HG03135 (cell line): ENCODE measurements around the gene PRKG2.
"Not testable (repeated sequence)": the region's sequence is repeated elsewhere in the genome, so short reads cannot be mapped to it uniquely, and the experiment has no call there.

Experiments used
- ATAC-seq: cut with Tn5 transposase; IDR thresholded peaks from one replicate; pipeline ENCODE4 v1.9.1; 2021; ENCODE audit warnings: mild to moderate bottlenecking, moderate library complexity; ENCODE audit not compliant: unreplicated experiment

PRKG2 gene

DNA sequence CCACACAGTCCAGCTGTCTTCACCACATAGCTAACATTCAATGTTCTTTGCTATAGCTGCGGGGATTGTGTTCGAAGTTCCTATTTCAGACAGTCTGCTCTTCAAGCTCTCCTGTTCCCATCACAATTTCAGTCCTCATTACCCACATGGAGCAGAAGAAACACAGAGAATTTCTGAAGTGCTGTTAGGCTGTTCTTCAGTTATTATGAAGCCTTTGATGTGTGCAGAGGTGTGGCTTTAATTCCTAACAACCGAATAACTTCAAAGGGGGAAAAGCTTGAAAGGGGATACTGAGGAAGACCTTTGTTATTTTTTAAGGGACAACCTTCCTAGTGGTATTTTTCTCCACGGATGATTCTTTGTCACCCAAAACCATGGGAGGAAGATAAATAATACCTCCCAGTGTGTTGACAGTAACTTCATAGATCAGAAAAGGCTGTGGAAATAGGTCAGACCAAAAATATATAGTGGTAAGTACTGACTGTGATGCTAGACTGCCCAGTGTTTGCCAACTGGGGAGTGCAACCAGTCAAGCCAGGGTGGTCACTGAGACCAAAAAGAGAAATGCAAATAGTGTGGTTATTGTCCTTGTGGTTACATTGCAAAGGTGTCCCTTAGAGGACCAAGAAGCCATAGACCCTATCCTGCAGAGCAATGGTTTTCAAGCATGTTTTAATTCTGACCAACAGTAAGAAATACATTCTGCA, 52.1 kb downstream of the PRKG2 start:
- no peak for ATAC-seq

DNA sequence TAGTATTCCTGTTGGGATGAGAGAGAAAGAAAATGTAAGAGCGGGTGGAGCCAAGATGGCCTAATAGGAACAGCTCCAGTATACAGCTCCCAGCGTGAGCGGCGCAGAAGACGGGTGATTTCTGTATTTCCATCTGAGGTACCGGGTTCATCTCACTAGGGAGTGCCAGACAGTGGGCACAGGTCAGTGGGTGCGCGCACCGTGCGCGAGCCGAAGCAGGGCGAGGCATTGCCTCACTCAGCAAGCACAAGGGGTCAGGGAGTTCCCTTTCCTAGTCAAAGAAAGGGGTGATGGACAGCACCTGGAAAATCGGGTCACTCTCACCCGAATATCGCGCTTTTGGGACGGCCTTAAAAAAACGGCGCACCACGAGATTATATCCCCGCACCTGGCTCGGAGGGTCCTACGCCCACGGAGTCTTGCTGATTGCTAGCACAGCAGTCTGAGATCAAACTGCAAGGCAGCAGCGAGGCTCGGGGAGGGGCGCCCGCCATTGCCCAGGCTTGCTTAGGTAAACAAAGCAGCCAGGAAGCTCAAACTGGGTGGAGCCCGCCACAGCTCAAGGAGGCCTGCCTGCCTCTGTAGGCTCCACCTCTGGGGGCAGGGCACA, 61.2 kb downstream of the PRKG2 start:
- not testable (repeated sequence) for ATAC-seq

DNA sequence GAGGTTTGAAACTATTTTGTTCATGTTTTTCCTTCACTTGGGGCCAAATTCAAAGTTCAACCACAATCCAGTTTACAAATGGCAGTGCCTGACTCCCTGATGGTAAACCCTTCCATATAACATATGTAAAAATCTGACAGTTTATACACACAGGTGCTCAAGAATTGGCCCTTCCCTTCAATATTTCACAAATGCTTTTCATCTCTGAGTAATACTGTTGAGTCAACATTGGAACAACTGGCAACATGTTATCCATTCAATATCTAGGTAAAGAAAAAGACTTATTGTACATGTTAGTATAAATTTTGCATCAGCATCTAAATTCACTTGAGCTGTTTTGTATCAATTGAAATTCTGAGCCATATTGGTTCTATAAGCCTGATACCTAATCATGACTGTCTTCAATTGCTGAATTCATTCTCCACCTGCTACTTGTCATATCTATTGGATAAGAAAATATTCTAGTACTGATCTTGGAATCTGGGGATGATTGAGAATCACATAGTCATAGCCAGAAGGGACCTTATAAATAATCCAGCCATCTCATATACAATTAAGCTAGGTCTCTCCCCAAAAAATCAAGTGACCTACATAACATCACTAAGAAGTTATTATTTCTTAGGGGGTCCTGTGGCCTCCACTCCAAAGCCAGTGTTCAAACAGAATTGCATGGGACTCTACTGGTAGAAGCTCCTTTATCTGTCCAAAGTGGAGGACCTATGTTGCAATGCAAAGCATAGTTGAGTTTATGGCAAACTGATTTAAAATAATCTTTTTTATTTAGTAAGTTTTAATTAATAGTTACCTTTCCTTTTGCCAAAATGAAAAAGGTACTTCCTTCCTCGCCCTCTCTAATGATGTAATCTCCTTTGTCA, 61.9 kb downstream of the PRKG2 start:
- ATAC-seq, result no peak

DNA sequence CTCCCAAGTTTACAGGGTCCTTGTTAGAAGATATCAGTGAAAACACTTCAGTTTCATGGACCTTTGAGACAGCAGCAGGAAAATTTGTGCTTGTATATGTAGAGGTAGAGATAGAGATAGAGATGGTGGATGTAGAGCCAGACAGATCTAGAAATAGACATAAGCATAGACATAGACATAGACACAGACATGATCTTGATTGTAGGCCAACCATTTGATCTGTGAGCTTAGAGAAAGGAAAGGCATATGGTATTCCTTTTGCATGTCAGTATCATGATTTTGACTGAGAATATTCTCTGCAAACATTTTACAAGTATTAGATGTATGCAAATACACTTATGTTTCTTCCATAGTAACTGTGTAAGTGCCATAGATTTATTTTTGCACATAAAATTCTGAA, 65.0 kb downstream of the PRKG2 start:
- no peak for ATAC-seq

DNA sequence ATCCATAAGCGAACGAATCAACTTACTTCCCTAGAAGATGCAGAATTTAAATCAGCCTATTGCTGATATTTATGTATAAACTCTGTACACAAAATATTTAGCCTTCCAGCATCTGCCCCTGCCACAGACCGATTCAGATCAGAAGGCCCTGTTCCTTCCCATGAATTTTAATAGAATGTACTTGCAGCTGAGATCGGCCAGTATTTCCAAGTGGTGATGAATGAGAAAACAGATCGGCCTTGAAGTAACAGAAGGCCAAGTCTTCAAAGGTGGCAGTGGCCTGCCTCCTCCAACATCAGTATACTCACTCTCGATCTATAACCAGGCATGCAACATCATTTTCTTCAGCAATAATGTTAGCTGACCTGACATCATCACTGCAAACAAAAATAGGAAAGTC, 66.4 kb downstream of the PRKG2 start:
- no peak for ATAC-seq

DNA sequence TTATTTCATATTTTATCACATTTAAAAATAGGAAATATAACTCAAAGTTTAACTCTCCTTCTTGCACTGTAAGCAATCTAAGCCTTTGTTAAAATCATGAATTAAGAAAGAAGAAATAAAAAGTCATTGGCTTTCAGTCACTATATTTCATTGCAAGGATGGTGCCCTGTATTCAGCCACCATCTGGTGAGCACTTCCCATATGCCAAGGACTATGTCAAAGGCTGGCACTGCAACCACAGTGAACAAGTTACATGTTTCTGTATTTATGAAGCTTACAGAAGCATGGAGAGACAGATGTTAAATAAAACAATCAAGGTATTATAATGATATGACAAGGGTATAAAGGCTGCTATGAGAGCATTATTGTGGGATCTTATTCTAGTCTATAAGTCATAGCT, 68.6 kb downstream of the PRKG2 start:
- no peak for ATAC-seq

DNA sequence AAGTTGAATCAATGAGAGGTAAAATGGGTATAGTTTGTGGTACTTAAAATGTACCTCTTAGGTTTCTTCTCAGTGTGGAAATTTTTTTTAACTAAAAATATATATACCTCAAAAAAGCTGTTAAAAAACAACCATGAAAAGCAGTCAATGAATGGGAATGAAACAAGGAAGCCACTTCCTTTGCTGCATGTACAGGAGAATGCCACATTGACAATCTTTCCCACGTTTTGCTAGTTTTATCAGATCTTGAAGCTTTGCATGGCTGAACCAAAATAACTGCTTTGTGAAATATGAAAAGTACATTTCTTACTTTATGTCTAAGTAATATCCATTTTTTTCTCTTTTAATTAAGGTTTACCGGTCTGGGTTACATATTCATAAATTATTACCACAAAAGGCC, 71.8 kb downstream of the PRKG2 start:
- ATAC-seq, result no peak

DNA sequence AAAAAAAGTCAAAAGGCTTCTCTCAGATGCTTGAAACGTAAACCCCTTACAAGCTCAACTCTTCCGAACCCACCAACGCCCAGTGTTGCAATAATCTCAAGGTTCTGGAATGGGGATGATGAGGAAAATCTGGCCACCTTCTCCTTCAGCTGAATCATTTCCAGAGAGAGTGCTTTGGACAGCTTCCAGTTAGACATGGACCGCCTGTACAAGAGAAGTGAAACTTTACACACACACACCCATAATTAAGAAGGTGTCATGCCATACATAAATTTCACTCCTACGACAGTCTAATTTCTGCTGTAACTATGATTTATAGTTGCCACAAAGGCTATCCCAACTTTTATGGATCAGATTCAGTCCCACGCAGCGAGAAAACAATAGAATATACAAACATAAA, 72.3 kb downstream of the PRKG2 start:
- ATAC-seq, result no peak

DNA sequence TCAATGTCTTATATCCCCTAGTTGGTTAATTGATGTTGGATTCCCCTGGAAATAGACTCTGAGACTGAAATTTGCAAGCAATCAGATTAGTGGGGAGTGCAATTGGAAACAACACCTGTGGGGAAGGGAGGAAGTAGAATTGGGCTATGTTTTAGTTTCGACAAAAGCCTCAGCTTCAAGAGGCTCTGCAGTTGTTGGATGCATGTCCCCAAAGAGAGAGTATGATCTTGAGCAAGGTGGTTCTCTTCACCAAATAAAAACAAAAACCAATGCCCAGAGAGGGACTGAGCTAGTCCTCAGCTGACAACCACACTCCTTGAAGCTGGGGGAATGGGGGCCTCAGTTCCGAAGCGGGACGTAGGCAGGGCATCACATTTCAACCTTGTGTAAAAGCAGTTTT, 77.1 kb downstream of the PRKG2 start:
- no peak for ATAC-seq

DNA sequence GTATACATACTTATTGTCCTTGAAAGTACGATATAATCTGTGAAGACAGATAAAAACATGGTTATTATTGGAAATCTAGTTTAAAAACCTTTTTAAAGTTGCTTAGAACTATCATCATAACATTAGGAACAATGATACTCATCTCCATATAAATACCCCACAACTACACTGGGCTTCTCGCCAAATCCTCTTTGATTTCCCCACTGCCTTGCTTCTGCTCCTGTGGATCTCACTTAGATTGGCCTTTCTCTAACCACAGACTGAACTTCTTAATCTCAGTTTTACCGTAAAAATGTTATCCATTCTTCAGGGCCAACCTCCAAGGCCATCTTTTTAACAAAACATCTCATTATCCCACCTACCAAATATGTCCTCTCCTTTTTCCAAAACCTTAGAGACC, 77.6 kb downstream of the PRKG2 start:
- ATAC-seq, result no peak

DNA sequence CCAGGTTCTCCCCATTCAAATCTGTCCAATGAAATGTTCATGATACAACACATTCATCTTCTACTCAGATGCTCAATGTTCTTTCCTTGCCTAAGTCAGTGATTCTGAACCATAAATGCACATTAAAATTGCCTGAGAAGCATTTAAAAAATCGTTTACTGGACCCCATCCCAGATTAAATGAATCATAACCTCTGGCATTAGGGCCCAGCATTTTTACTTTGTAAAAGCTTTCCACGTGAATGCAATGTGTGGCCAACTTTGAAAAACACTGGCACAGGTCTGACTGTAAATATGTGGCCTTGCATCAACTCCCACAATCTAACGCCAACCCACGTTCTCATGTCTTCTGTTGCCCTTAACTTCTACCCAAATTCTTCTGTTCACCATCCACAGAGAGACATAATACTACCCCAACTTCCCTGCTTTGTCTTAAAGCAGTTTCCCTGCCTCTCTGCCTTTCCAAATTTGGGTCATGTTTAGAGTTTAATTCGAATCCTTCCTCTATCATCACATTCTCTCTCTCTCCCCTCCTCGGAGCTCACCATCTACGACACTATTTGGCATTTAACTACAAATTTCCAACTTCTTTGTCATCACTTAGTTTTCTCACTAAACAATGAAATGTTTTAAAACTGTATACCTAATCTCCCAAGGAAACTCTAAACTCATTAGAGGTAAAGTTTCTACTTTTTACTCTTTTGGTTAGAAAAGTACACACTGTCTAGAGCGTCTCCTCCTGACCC, 78.7 kb downstream of the PRKG2 start:
- ATAC-seq, result no peak

DNA sequence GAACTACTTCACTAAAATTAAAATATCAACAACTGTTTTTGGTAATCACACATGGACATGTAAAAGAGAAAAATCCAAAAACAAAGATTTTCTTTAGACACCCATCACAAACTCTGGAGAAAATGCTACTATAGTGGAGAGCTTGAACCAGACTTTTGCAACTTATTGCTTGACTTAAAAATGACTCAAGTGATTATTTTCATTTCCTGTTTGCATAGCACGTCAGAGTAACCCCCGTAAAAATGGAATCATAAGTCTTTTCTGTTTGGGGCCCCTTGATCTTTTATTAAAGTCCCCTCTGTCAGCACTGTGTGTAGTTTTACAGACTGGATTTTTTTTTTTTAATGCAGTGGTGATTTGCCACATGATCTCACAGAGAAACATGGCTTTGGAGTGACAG, 79.5 kb downstream of the PRKG2 start:
- no peak for ATAC-seq

DNA sequence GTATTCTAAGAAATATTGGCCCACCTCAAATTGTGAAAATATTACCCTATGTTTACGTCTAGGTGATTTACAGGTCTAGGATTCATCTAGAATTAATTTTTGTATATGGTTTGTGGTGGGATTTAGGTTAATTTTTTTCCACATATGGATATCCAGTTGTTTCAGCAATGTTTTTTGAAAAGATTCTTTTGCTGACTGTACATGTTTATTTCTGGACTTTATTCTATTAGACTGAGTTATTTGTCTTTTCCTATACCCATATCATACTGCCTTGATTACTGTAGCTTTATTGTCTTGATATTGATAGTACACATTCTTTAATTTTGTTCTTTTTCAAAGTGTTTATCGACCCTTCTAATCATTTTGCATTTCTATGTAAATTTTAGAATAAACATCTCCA, 83.5 kb downstream of the PRKG2 start:
- ATAC-seq, result no peak

DNA sequence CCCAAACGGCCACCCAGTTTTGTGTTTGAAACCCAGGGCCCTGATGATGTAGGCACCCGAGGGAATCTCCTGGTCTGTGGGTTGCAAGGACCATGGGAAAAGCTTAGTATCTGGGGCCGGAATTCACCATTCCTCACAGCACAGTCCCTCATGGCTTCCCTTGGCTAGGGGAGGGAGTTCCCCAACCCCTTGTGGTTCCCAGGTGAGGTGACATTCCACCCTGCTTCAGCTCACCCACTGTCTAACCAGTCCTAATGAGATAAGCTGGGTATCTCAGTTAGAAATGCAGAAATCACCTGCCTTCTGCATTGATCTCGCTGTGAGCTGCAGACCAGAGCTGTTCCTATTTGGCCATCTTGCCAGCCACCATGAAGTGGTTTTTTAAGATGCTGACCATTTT, 84.0 kb downstream of the PRKG2 start:
- no peak for ATAC-seq

DNA sequence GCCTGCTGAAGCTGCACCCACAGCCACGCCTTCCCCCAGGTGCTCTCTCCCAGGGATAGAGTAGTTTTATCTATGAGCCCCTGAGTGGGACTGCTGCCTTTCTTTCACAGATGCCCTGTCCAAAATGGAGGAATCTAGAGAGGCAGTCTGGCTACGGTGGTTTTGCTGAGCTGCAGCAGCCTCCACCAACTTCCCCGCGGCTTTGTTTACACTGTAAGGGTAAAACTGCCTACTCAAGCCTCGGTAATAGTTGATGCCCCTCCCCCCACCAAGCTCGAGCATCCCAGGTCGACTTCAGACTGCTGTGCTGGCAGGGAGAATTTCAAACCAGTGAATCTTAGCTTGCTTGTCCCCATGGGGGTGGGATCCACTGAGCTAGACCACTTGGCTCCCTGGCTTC, 84.5 kb downstream of the PRKG2 start:
- no peak for ATAC-seq

DNA sequence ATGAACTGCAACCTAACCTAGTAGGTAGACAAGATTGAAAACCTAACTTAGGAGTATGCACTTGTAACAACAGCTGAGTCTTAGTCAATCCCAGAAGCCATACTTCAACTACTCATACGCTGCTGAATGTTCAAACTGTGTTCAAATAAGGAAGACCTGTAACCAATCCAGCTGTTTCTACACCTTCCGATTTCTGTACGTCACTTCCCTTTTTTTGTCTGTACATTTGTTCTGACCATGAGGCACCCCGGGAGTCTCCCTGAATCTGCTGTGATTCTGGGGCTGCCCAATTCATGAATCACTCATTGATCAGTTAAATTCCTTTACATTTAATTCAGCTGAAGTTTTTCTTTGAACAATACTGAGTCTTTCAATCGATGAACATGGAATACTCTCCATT, 95.0 kb downstream of the PRKG2 start:
- no peak for ATAC-seq

DNA sequence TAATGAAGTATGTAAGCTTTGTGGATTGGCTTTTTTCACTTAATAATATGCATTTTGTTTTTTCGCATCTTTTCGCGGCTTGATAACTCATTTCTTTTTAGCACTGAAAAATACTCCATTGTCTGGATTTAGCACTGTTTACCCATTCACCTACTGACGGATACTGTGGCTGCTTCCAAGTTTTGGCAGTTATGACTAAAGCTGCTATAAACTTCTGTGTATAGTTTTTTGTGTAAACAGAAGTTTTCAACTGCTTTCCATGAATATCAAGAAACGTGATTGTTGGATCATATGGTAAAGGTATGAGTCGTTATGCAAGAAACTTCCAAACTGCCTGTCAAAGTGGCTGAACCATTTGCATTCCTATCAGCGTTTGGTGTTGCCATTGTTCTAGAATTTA, 96.9 kb downstream of the PRKG2 start:
- ATAC-seq, result no peak

DNA sequence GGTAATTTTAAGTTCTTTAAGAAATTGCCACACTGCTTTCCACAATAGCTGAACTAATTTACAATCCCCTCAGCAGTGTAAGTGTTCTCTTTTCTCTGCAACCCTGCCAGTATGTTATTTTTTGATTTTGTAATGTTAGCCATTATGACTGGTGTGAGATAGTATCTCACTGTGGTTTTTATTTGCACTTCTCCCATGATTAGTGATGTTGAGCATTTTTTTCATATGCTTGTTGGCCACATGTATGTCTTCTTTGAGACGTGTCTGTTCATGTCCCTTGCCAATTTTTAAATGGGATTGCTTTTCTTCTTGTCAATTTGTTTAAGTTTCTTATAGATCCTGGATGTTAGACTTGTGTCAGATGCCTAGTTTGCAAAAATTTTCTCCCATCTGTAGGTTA, 98.5 kb downstream of the PRKG2 start:
- no peak for ATAC-seq

DNA sequence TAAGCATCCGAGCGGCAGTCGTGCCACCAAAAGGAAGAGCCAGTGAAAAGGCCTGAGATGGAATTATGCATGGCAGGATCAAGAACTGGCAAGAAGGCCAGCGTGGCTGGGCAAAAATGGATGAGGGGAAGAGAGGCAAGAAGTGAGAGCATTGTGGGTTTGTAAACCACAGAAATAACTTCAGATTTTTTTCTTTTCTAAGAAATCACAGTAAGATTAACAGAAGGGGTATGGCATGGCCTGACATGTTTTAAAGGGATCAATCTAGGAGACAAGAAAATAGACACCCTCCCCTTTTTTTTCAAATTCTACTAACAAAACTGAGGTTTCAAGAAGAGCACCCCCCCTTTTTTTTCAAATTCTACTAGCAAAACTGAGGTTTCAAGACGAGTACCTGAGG, 102.0 kb downstream of the PRKG2 start:
- no peak for ATAC-seq

DNA sequence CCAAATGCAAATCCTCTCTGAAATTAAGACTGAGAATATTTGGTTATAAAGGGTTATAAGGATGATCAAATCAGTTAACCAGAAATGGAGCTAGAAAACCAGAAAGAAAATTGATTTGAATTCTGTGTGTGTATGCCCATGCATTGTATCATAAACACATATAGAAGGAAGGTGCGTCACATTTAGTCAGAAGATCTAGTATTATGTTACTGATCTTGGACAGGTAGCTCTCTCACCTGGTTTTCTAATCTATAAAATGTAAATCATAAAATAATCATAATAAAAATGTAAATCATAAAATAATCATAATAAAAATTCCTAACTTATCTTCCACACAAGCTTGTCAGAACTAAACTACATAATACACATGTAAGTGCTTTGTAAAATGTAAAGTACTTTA, 105.7 kb downstream of the PRKG2 start:
- ATAC-seq, result no peak

DNA sequence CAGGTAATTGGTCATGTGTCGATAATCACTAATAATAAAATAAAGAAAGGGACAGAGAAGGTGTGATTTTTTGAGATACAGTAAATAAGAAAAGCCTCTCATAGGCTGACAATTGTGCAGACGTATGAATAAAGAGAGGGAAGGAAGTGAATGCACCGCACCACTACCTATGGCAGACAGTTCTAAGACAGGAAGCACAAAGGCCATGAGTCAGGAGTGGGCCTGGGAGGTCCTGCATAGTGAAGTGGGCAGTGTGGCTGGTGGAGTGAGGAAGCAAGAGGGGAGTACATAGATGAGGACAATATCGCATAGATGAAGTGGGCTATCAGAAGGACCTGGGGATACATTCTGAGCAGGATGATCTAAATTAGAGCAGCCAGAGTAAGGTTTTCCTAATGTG, 108.9 kb downstream of the PRKG2 start:
- no peak for ATAC-seq
